HCT116 (cell line): ENCODE data around the gene TAAR8. TPM values are rescaled to one million over a fixed set of nuclear protein-coding genes. Genes with fewer than 3 reads are reported as not detected.
A peak's percentile ranks its signal among the peaks of the same experiment; 100 is the strongest.
"Not testable (repeated sequence)": the region's sequence is repeated elsewhere in the genome, so short reads cannot be mapped to it uniquely, and the experiment has no call there.

Experiments
- ATAC-seq: fragments of 200-7000 bp; cut with Tn5 transposase; 2 replicates; pipeline ENCODE4 v1.9.1; 2020; ENCODE audit warnings: mild to moderate bottlenecking, moderate library complexity
- BruUV-seq: library from RNA; stranded (reverse); fragments of 400-500 nt; replicated peaks from 2 replicates; lab custom pipeline; 2021; lab: Mats Ljungman, UMichigan
- CTCF ChIA-PET: fragments of 300-600 bp; sonication (Branson Sonifier 250); formaldehyde crosslinking; loops from one replicate; lab custom pipeline; 2021; ENCODE audit warnings: antibody characterized with exemption; lab: Charles Lee
- POLR2A ChIA-PET: fragments of 300-600, 350-600 bp; sonication (Branson Sonifier 250); formaldehyde crosslinking; loops from one replicate; lab custom pipeline; 2021; ENCODE audit warnings: antibody characterized with exemption; lab: Charles Lee
- RAD21 ChIA-PET, 2 experiments: fragments of 300-600 bp; sonication (Branson Sonifier 250); formaldehyde crosslinking; loops; one replicate each; lab custom pipeline; 2023; ENCODE audit warnings: low total read pairs in 2 of 2; ENCODE audit not compliant: uncharacterized antibody in 2 of 2, unreplicated experiment in 2 of 2, low non-redundant PET in 1 of 2; lab: Charles Lee
- DNase-seq: peaks from one replicate; pipeline ENCODE4 v3.0.0-alpha.2; 2010; ENCODE audit warnings: low read depth, low spot score
- H2AFZ ChIP-seq: fragments of 200-600 bp; shearing (Covaris generic), sonication (generic); 2 replicates; pipeline ENCODE4 v1.6.1; 2017; ENCODE audit warnings: low read depth, mixed run types, mixed read lengths, antibody characterized with exemption, low read length; ENCODE audit not compliant: poor library complexity, severe bottlenecking
- H3K27ac ChIP-seq: 2 replicates; pipeline ENCODE4 v1.5.1; 2012; ENCODE audit warnings: low read depth, low read length
- H3K27me3 ChIP-seq: fragments of 200-600 bp; sonication (generic); 2 replicates; pipeline ENCODE4 v1.6.1; 2016; ENCODE audit warnings: mixed run types, low read length, mixed read lengths; ENCODE audit not compliant: insufficient read depth
- H3K36me3 ChIP-seq, 2 experiments: fragments of 200-500 bp in 1 of 2; fragments of 200-600 bp in 1 of 2; sonication (Bioruptor generic) in 1 of 2; sonication (generic) in 1 of 2; 2 replicates each; pipeline versions ENCODE4 v1.5.1 to v1.6.1; 2014 to 2016; ENCODE audit warnings: low read length in 2 of 2, inconsistent platforms in 1 of 2, mixed read lengths in 1 of 2, mixed run types in 1 of 2; ENCODE audit not compliant: insufficient read depth in 2 of 2, control insufficient read depth in 1 of 2
- H3K4me1 ChIP-seq, 2 experiments: fragments of 200-600 bp in 1 of 2; sonication (generic) in 1 of 2; 2 replicates each; pipeline versions ENCODE4 v1.5.1 to v1.6.1; 2012 to 2017; ENCODE audit warnings: low read length in 2 of 2, inconsistent platforms in 1 of 2, mild to moderate bottlenecking in 1 of 2, mixed read lengths in 1 of 2, mixed run types in 1 of 2, moderate library complexity in 1 of 2; ENCODE audit not compliant: insufficient read depth in 2 of 2, control insufficient read depth in 1 of 2
- H3K4me2 ChIP-seq: fragments of 200-600 bp; sonication (generic); 2 replicates; pipeline ENCODE4 v1.6.1; 2017; ENCODE audit warnings: mixed run types, low read length, mixed read lengths
- H3K4me3 ChIP-seq, 2 experiments: fragments of 200-600 bp in 1 of 2; sonication (generic) in 1 of 2; replicated peaks in 1 of 2; 2 replicates each; pipeline ENCODE4 v1.5.1; 2011 to 2016; ENCODE audit warnings: low read length in 2 of 2, control low read depth in 1 of 2, low read depth in 1 of 2, mild to moderate bottlenecking in 1 of 2, mixed read lengths in 1 of 2, mixed run types in 1 of 2
- H3K79me2 ChIP-seq: fragments of 200-600 bp; sonication (generic); 2 replicates; pipeline ENCODE4 v1.6.1; 2017; ENCODE audit warnings: mild to moderate bottlenecking, mixed run types, low read length, moderate library complexity, mixed read lengths; ENCODE audit not compliant: insufficient read depth
- H3K9ac ChIP-seq: fragments of 200-600 bp; sonication (generic); 2 replicates; pipeline ENCODE4 v1.6.1; 2016; ENCODE audit warnings: low read length, mixed read lengths
- H3K9me2 ChIP-seq: fragments of 200-600 bp; sonication (generic), shearing (Covaris generic); 2 replicates; pipeline ENCODE4 v1.6.1; 2017; ENCODE audit warnings: mixed run types, mild to moderate bottlenecking, moderate library complexity; ENCODE audit not compliant: insufficient read depth
- H3K9me3 ChIP-seq, 2 experiments: fragments of 200-500 bp in 1 of 2; fragments of 200-600 bp in 1 of 2; sonication (Bioruptor generic) in 1 of 2; sonication (generic) in 1 of 2; 2 replicates each; pipeline ENCODE4 v1.6.1; 2014 to 2017; ENCODE audit warnings: low read length in 2 of 2, mixed read lengths in 2 of 2, inconsistent platforms in 1 of 2, low read depth in 1 of 2, mild to moderate bottlenecking in 1 of 2, mixed run types in 1 of 2, moderate library complexity in 1 of 2; ENCODE audit not compliant: control insufficient read depth in 1 of 2, insufficient read depth in 1 of 2
- H4K20me1 ChIP-seq: fragments of 200-600 bp; sonication (generic), shearing (Covaris generic); 2 replicates; pipeline ENCODE4 v1.6.1; 2017; ENCODE audit warnings: mixed run types, mild to moderate bottlenecking, moderate library complexity; ENCODE audit not compliant: insufficient read depth
- CBX3 ChIP-seq: IDR thresholded peaks from 2 replicates; pipeline ENCODE4 v1.6.1; 2012; ENCODE audit warnings: low read depth
- ELF1 ChIP-seq: IDR thresholded peaks from 2 replicates; pipeline ENCODE4 v1.6.1; 2012; ENCODE audit warnings: low read depth, borderline replicate concordance
- EZH2 ChIP-seq: fragments of 200-600 bp; sonication (generic); IDR thresholded peaks from 2 replicates; pipeline ENCODE4 v1.6.1; 2017; ENCODE audit warnings: antibody characterized with exemption, mixed run types
- FOSL1 ChIP-seq: IDR thresholded peaks from 2 replicates; pipeline ENCODE4 v1.6.1; 2012; ENCODE audit warnings: low read depth
- JUND ChIP-seq: IDR thresholded peaks from 2 replicates; pipeline ENCODE4 v1.6.1; 2012
- POLR2AphosphoS5 ChIP-seq: IDR thresholded peaks from 2 replicates; pipeline ENCODE4 v1.6.1; 2011; ENCODE audit warnings: mild to moderate bottlenecking, low read depth, low read length, moderate library complexity
- RAD21 ChIP-seq: IDR thresholded peaks from 2 replicates; pipeline ENCODE4 v1.6.1; 2012; ENCODE audit warnings: low read depth, mild to moderate bottlenecking
- SIN3A ChIP-seq: IDR thresholded peaks from 2 replicates; pipeline ENCODE4 v1.6.1; 2012; ENCODE audit warnings: low read depth
- SP1 ChIP-seq: IDR thresholded peaks from 2 replicates; pipeline ENCODE4 v1.6.1; 2012; ENCODE audit warnings: low read depth
- ZFX ChIP-seq: fragments of 450-650 bp; IDR thresholded peaks from 2 replicates; pipeline ENCODE4 v1.6.1; 2017
- intact Hi-C: fragments of 100-400 bp; cut with micrococcal nuclease; formaldehyde crosslinking; loops from 2 replicates; pipeline ENCODE4 v1.10.0; 2022
- total RNA-seq: library from RNA; stranded (reverse); gene quantifications from one replicate; pipeline ENCODE4 v1.2.1, GENCODE V29; 2021; ENCODE audit not compliant: unreplicated experiment
- TF ChIP-seq, protein P1 (sequence below): IDR thresholded peaks from 2 replicates; pipeline ENCODE4 v1.6.1; 2012; ENCODE audit warnings: low read depth
- TF ChIP-seq, protein P2 (sequence below): IDR thresholded peaks from 2 replicates; pipeline ENCODE4 v1.6.1; 2011; ENCODE audit warnings: mild to moderate bottlenecking, low read length, moderate library complexity; ENCODE audit not compliant: insufficient replicate concordance; ENCODE audit errors: extremely low read depth
- TF ChIP-seq, protein P3 (sequence below), 3 experiments: fragments of 200-600 bp in 1 of 3; sonication (generic) in 1 of 3; IDR thresholded peaks in 2 of 3; conservative IDR thresholded peaks in 1 of 3; 2 replicates each; pipeline ENCODE4 v1.5.1; 2012 to 2017; ENCODE audit warnings: low read depth in 2 of 3, low read length in 2 of 3, antibody characterized with exemption in 1 of 3, borderline replicate concordance in 1 of 3, control low read depth in 1 of 3, mild to moderate bottlenecking in 1 of 3, mixed read lengths in 1 of 3, mixed run types in 1 of 3, moderate library complexity in 1 of 3; ENCODE audit not compliant: insufficient read depth in 1 of 3

The TAAR8 gene
- total RNA-seq, 1 experiment from 2014 or later = not detected

DNA sequence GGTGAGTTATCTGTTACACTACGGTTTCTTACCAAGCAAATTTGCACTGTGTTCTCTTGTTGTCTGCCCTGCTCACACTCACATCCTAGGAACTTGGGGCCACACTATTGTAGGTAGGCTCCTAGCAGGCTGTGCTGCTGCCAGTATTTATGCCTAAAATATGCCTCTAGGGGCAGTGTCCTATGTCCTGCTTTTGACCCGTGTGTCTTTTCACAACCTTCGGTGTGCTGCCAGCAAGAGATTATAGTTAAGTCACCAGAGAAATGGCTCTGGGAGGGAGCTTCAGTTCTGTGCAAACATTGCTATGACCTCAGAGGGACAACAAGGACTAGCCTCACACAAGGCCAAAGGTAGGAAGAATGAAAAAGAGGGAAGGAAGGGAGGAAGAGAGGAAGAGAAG, 46.0 kb downstream of the TAAR8 start:
- Histone ChIP-seq H2AFZ (peak overlapping the region; percentile 83), H3K4me1 (peaks cover 0 to 5% of the 10 kb centered on the region in 2 experiments; a peak in 1 of 4 replicates), H3K9me3 (no peaks in the 10 kb centered on the region), H3K4me2 (peak overlapping the region; percentile 39), H3K79me2 (no peaks in the 10 kb centered on the region), H3K9me2 (no peaks in the 10 kb centered on the region), H3K9ac (no peak overlapping the region), H3K27me3 (no peaks in the 10 kb centered on the region), H4K20me1 (no peaks in the 10 kb centered on the region), H3K4me3 (no peak overlapping the region), H3K36me3 (no peaks in the 10 kb centered on the region), H3K27ac (no peak overlapping the region)
- TF ChIP-seq POLR2AphosphoS5 (no peak), CBX3 (peak; percentile 57; the same call in 1 of the 2 replicates), ZFX (no peak), EZH2 (no peak), SIN3A (no peak), ELF1 (no peak), FOSL1 (no peak), RAD21 (no peak), JUND (no peak), SP1 (no peak)
- TF ChIP-seq, protein P1, sequence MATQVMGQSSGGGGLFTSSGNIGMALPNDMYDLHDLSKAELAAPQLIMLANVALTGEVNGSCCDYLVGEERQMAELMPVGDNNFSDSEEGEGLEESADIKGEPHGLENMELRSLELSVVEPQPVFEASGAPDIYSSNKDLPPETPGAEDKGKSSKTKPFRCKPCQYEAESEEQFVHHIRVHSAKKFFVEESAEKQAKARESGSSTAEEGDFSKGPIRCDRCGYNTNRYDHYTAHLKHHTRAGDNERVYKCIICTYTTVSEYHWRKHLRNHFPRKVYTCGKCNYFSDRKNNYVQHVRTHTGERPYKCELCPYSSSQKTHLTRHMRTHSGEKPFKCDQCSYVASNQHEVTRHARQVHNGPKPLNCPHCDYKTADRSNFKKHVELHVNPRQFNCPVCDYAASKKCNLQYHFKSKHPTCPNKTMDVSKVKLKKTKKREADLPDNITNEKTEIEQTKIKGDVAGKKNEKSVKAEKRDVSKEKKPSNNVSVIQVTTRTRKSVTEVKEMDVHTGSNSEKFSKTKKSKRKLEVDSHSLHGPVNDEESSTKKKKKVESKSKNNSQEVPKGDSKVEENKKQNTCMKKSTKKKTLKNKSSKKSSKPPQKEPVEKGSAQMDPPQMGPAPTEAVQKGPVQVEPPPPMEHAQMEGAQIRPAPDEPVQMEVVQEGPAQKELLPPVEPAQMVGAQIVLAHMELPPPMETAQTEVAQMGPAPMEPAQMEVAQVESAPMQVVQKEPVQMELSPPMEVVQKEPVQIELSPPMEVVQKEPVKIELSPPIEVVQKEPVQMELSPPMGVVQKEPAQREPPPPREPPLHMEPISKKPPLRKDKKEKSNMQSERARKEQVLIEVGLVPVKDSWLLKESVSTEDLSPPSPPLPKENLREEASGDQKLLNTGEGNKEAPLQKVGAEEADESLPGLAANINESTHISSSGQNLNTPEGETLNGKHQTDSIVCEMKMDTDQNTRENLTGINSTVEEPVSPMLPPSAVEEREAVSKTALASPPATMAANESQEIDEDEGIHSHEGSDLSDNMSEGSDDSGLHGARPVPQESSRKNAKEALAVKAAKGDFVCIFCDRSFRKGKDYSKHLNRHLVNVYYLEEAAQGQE = no peak
- TF ChIP-seq, protein P2, sequence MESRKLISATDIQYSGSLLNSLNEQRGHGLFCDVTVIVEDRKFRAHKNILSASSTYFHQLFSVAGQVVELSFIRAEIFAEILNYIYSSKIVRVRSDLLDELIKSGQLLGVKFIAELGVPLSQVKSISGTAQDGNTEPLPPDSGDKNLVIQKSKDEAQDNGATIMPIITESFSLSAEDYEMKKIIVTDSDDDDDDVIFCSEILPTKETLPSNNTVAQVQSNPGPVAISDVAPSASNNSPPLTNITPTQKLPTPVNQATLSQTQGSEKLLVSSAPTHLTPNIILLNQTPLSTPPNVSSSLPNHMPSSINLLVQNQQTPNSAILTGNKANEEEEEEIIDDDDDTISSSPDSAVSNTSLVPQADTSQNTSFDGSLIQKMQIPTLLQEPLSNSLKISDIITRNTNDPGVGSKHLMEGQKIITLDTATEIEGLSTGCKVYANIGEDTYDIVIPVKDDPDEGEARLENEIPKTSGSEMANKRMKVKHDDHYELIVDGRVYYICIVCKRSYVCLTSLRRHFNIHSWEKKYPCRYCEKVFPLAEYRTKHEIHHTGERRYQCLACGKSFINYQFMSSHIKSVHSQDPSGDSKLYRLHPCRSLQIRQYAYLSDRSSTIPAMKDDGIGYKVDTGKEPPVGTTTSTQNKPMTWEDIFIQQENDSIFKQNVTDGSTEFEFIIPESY = no peak
- TF ChIP-seq, protein P3, sequence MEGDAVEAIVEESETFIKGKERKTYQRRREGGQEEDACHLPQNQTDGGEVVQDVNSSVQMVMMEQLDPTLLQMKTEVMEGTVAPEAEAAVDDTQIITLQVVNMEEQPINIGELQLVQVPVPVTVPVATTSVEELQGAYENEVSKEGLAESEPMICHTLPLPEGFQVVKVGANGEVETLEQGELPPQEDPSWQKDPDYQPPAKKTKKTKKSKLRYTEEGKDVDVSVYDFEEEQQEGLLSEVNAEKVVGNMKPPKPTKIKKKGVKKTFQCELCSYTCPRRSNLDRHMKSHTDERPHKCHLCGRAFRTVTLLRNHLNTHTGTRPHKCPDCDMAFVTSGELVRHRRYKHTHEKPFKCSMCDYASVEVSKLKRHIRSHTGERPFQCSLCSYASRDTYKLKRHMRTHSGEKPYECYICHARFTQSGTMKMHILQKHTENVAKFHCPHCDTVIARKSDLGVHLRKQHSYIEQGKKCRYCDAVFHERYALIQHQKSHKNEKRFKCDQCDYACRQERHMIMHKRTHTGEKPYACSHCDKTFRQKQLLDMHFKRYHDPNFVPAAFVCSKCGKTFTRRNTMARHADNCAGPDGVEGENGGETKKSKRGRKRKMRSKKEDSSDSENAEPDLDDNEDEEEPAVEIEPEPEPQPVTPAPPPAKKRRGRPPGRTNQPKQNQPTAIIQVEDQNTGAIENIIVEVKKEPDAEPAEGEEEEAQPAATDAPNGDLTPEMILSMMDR (IDR thresholded peaks at IDR 0.05 in 2 of 3, conservative IDR thresholded peaks at IDR 0.05 in 1 of 3; ENCODE audit: borderline replicate concordance in 1 of 3, insufficient read depth in 1 of 3, low read depth in 2 of 3, low read length in 2 of 3) = peak; percentile 15 to 70 (median 66); a peak in 5 of 6 replicates
- RAD21 ChIA-PET = no interaction called here
- CTCF ChIA-PET = interaction anchor here (0.6 to 1.6 kb wide), 8 partner anchors 9 to 117 kb away, joined by 3 to 4 read pairs (median 3); partner anchors contain the start of genes STX7, TAAR1 and TAAR5
- intact Hi-C loops = no loop called here
- DNase-seq = peak; percentile 44
- POLR2A ChIA-PET = no interaction called here
- BruUV-seq = no TSS peak
- peak; percentile 100 for ATAC-seq

DNA sequence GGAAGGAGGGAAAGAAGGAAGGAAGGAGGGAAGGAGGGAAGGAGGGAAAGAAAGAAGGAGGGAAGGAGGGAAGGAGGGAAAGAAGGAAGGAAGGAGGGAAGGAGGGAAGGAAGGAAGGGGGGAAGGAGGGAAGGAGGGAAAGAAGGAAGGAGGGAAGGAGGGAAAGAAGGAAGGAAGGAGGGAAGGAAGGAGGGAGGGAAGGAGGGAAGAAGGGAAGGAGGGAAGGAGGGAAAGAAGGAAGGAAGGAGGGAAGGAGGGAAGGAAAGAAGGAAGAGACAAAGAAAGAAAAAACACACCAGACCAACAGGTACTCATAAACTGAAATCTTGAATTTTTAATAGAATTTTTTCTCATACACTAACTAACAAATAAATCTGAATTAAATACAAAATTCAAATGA, 48.4 kb downstream of the TAAR8 start:
- H3K9me3 ChIP-seq, ATAC-seq, H3K4me3 ChIP-seq, H3K36me3 ChIP-seq, RAD21 ChIA-PET, POLR2A ChIA-PET, H3K4me2 ChIP-seq, H4K20me1 ChIP-seq, BruUV-seq, CTCF ChIA-PET, H3K79me2 ChIP-seq, H2AFZ ChIP-seq, intact Hi-C loops, DNase-seq, H3K27ac ChIP-seq, H3K9ac ChIP-seq, H3K9me2 ChIP-seq, H3K27me3 ChIP-seq, H3K4me1 ChIP-seq: not testable (repeated sequence)
